Amniotic stem cell (primary cell): Measurements from ENCODE around the gene IL25.
"Not testable (repeated sequence)": the region's sequence is repeated elsewhere in the genome, so short reads cannot be mapped to it uniquely, and the experiment has no call there.

ENCODE experiments used
- DNase-seq: peaks from one replicate; lab custom pipeline; 2025; lab: John Stamatoyannopoulos, UW

IL25 gene

DNA sequence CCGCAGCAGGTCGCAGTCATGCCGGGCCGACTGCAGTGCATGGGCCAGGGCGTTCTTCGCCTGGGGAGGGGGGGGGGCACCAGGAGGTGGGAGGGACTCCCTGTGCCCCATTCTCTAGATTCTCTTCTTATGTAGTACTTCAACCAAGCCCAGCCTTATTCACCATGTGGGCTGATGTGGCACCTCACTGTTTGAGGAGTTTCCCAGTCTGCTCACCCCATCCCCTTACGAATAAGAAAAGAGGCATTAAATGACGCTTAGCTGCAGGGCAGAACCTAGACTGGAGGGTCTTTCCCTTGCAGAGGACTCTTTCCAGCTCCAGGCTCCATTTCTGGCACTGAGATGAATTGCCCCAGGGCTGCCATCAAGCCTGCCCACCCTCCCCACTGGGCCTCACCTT is 16.4 kb downstream of the IL25 start:
- DNase-seq: no peak

GRCh38 chr14:23389396-23389795 is 16.8 kb downstream of the IL25 start:
- DNase-seq: no peak

DNA sequence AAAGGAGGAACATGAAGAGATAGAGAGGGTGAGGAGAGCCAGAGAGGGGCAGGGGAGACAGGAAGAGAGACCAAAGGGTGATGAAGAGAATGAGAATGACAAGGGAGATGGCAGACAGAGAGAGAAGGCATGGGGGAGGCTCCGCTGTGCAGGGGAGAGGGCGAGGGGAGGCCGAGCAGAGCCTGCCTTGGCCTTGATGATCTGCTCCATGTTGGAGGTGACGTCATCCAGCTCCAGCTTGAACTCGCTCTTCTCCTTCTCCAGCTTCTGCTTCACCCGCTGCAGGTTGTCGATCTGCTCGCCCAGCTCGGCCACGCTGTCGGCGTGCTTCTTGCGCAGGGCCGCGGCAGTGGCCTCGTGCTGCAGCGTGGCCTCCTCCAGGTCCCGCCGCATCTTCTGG is 17.3 kb downstream of the IL25 start:
- DNase-seq: not testable (repeated sequence)

DNA sequence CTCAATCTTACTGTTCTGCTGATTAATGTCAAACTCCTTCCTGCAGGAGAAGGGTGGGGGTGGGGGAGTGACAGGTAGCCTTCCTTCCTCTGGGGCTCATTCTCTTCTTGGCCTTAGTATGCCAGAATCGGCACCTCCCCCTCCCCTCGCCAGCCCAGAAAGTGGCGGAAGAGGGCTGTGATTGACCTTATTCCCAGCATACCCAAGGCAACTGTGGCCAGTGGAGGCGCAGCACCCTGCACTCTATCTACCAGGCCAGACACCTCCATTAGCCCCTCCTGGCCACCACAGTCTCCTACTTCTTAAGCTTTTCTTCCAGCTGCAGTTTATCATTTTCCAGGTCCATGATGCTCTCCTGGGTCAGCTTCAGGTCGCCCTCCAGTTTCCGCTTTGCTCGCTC is 20.0 kb downstream of the IL25 start:
- DNase-seq: no peak

- no peak for DNase-seq
Measured at GRCh38 chr14:23396126-23396525, 23.5 kb downstream of the IL25 start.

DNA sequence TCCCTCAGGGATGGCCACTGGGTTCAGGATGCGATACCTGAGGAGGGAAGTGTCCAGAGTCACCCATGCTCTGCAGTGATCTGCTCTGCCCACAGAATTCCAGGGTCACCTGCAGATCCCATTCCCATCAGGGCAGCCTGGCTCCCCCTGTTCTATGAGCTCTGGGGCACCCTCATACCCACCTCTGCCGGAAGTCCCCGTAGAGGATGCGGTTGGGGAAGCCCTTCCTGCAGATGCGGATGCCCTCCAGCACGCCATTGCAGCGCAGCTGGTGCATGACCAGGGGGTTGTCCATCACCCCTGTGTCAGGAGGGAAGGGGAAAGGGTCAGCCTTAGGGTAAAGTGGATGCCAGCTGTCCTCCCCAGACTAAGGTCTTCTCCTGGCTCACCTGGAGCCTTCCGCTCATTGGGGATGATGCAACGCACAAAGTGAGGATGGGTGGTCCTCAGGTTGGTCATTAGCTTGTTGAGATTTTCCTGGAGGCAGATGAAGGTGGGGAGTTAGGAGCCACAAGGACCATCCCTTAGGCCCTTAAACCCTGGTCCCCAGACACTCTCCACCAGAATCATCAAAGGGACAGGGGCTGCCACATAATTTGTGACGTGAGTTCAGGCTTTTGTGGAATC is 24.3 kb downstream of the IL25 start:
- DNase-seq: no peak

- no peak for DNase-seq
Measured at GRCh38 chr14:23398348-23398747, 25.7 kb downstream of the IL25 start.

- no peak for DNase-seq
Measured at GRCh38 chr14:23399136-23399535, 26.5 kb downstream of the IL25 start.

DNA sequence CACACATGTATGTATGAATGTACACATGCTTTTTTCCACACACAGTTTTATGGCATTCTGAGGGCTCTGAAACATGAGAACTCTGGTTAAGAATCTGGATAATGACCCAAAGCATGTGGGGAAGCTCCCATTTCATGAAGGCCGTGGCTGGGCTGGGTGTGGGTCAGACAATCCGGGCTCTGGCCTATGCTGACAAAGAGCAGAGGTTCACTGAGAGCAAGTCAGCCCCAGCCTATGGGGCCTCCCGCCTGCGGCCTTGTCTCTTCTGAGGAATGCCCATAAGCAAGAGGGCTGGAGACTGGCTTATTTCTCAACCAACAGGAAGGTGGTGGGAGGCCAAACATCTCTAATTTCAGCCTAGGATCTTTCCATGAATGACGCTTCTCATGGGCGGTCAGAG is 27.0 kb downstream of the IL25 start:
- DNase-seq: no peak

DNA sequence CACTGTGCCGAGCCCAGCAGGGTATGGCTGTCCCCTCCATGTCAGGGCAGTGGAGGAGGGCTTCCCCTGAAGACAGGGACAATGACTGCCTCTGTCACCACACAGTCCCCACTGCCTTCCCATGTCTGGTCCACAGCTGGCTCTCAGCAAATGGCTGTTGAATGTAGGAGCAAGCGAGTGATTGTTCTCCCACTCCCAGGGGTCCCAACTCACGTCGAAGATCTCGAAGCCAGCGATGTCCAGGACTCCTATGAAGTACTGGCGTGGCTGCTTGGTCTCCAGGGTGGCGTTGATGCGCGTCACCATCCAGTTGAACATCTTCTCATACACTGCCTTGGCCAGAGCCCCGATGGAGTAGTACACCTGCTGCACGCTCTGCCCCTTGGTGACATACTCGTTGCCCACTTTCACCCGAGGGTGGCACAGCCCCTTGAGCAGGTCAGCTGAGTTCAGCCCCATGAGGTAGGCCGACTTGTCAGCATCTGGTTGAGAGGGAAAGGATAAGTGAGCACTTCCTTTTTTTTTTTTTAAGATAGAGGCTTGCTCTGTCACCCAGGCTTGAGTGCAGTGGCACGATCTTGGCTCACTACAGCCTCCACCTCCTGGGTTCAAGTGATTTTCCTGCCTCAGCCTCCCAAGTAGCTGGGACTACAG is 28.0 kb downstream of the IL25 start:
- not testable (repeated sequence) for DNase-seq

DNA sequence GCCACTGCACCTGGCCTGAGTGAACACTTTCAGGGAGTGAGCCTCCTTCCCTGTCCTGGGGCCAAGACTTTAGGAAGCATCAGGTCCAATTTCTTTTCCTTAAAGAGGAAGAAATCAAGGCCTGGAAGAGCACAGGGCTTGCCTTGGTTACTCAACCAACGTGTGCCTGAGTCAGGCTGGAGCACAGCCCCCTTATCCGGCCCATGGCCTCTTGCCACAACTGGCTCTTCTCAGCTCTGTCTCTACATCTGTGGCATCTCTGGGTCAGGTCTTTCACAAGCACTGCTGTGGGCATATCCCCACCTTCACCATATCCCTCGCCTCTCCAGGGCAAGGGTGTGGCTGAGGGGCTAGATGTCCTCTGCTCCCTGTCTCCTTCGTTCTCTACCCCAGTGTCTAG is 28.7 kb downstream of the IL25 start:
- DNase-seq: no peak

GRCh38 chr14:23402296-23403138 is 29.9 kb downstream of the IL25 start:
- DNase-seq: no peak

DNA sequence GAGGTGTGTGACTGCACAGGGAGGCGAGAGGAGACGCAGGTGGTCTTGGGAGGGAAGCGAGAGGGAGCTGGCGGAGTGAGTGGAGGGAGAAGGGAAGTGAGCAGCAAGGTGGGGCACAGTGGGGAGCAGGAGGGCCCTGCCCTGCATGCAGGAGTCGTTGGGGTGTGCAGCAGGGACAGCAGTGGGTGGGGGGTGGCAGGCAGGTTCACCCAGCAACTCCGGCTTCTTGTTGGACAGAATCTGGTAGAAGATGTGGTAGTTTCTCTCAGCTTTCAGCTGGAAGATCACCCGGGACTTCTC is 30.5 kb downstream of the IL25 start:
- DNase-seq: no peak

GRCh38 chr14:23403908-23404307 is 31.3 kb downstream of the IL25 start:
- no peak for DNase-seq

- DNase-seq: no peak
Measured at GRCh38 chr14:23404331-23404900, 31.8 kb downstream of the IL25 start.

DNA sequence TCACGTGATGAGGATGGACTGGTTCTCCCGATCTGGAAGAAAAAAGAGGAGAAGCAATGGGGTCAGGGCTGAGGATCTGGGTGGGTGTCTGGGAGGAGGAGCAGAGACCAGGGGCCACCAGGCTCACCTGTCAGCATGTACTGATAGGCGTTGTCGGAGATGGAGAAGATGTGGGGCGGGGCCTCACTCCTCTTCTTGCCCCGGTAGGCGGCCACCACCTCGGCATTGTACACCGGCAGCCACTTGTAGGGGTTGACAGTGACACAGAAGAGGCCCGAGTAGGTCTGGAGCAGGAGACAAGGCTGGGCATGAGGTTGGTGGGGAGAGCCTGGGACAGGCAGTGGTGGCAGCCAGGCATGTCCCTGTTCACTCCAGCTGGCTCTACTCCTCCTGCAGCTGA is 32.5 kb downstream of the IL25 start:
- no peak for DNase-seq

DNA sequence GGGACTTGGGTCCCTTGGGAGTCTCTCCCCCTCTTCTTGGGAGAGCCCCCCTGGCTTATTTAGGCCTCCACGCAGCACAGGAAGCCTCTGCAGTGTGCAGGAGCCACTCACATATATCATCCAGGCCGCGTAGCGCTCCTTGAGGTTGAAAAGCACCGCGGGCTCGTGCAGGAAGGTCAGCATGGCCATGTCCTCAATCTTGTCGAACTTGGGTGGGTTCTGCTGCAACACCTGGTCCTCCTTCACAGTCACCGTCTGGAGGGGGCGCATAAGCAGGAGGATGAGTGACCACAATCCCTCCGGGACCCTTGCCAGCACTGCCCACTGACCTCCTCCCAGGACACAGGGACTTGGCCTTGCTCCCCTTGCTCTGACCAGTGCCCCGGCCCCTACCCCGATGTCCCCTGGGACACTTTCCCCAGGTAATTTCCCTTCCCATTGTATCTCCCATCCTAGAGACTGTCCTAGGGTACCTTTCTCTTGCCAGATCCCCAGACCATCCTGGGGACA is 33.0 kb downstream of the IL25 start:
- DNase-seq: no peak

GRCh38 chr14:23406244-23406643 is 33.6 kb downstream of the IL25 start:
- DNase-seq: no peak

- DNase-seq: no peak
Measured at GRCh38 chr14:23406725-23407355, 34.2 kb downstream of the IL25 start.

GRCh38 chr14:23407516-23408306 is 35.1 kb downstream of the IL25 start, which contains the start of gene MYH6:
Gene MYH6, minus strand, starts transcription at chr14:23408273. Its CDS starts 1,050 bp downstream, at chr14:23407223.
- DNase-seq: no peak

GRCh38 chr14:23408307-23408630 is 35.7 kb downstream of the IL25 start:
- no peak for DNase-seq

DNA sequence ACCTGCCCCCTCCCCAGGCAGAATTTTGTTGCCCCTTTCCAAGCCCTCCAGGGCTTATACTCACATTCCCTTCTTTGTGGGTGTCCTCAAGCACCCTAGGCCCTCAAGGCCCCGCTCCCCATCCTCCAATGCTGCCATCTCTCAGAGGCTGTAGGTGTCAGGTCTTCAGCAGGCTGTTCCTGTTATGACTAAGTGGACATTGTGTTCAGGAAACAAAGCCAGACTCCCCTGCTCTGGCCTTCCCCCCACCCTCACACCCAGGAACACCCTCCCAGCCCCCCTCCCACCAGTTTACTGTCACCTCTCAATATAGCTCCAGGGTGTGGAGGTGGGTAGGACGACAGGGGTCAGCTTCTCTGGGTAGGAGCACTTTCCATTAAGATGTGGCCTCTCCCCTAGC is 36.9 kb downstream of the IL25 start:
- no peak for DNase-seq
